ENCODE data around the gene CLPTM1. TPM values are rescaled to one million over a fixed set of nuclear protein-coding genes. Genes with fewer than 3 reads are reported as not detected.

Gene CLPTM1
- total and polyA plus RNA-seq, 9 of the 15 experiments (the other 6 are each of a cell fraction or from before 2014, with no cell fraction given), result 0.37 to 96.0 (median 27.5) TPM

DNA sequence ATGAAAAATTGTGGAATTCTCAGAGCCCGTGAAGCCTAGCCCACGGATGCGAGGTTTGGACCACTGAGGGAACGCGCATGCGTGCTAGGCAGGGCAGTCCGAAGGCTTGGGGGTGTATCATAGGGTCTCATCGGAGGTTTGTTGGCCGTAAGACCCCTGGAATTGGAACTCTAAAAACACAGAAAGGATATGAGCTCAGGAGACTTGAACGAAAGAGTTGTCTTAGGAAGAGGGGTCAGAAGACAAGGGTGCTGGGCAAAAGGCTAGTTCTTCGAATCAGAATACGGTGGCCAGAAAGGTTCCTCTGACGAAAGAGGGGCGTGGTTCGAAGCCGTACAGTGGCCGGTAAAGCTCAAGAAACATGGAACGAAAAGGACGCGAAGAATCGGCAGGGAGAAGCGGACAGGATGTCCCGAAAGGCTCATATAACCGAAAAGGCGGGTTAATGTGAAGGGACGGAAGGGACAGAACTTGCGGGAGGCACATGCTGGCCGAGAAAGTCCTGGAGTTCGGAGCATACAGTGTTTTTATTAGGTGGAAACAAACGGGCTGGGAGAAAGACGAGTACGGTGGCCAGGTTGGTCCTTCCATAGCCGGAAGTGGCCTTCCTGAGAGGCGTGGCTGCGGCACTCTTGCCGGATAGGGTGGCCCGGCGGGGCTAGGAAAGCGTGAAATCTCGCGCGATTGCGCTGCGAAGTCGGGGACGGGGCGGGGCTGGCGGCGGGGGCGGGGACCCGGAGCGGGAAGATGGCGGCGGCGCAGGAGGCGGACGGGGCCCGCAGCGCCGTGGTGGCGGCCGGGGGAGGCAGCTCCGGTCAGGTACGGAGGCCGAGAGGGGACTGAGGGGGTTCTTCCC, at the start of gene CLPTM1 (continued):
- TF ChIP-seq, protein P1, sequence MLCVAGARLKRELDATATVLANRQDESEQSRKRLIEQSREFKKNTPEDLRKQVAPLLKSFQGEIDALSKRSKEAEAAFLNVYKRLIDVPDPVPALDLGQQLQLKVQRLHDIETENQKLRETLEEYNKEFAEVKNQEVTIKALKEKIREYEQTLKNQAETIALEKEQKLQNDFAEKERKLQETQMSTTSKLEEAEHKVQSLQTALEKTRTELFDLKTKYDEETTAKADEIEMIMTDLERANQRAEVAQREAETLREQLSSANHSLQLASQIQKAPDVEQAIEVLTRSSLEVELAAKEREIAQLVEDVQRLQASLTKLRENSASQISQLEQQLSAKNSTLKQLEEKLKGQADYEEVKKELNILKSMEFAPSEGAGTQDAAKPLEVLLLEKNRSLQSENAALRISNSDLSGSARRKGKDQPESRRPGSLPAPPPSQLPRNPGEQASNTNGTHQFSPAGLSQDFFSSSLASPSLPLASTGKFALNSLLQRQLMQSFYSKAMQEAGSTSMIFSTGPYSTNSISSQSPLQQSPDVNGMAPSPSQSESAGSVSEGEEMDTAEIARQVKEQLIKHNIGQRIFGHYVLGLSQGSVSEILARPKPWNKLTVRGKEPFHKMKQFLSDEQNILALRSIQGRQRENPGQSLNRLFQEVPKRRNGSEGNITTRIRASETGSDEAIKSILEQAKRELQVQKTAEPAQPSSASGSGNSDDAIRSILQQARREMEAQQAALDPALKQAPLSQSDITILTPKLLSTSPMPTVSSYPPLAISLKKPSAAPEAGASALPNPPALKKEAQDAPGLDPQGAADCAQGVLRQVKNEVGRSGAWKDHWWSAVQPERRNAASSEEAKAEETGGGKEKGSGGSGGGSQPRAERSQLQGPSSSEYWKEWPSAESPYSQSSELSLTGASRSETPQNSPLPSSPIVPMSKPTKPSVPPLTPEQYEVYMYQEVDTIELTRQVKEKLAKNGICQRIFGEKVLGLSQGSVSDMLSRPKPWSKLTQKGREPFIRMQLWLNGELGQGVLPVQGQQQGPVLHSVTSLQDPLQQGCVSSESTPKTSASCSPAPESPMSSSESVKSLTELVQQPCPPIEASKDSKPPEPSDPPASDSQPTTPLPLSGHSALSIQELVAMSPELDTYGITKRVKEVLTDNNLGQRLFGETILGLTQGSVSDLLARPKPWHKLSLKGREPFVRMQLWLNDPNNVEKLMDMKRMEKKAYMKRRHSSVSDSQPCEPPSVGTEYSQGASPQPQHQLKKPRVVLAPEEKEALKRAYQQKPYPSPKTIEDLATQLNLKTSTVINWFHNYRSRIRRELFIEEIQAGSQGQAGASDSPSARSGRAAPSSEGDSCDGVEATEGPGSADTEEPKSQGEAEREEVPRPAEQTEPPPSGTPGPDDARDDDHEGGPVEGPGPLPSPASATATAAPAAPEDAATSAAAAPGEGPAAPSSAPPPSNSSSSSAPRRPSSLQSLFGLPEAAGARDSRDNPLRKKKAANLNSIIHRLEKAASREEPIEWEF (CRISPR knock-in tag; IDR thresholded peaks at IDR 0.05), result no peak
- TF ChIP-seq ILK (tag; IDR thresholded peaks at IDR 0.05; ENCODE audit: borderline replicate concordance, low read depth) (no peak), ZNF12 (CRISPR knock-in tag; IDR thresholded peaks at IDR 0.05) (peak; percentile 26; the same call in 1 of the 2 replicates), LEF1 (IDR thresholded peaks at IDR 0.05) (peak; percentile 84), ELF4 (CRISPR knock-in tag; IDR thresholded peaks at IDR 0.05) (peak; percentile 76; the same call in 1 of the 2 replicates), ILF3 (IDR thresholded peaks at IDR 0.05; ENCODE audit: borderline replicate concordance) (no peak), ZNF224 (CRISPR knock-in tag; IDR thresholded peaks at IDR 0.05) (no peak), KDM2B (CRISPR knock-in tag; IDR thresholded peaks at IDR 0.05) (no peak), HEY1 (CRISPR knock-in tag; IDR thresholded peaks at IDR 0.05; ENCODE audit: borderline replicate concordance) (no peak), TAL1 (IDR thresholded peaks at IDR 0.05) (peak; percentile 21), SREBF1 (IDR thresholded peaks at IDR 0.05; ENCODE audit: borderline replicate concordance, low read depth, low read length) (no peak), ZFP30 (CRISPR knock-in tag; IDR thresholded peaks at IDR 0.05; ENCODE audit: borderline replicate concordance) (no peak), ZNF644 (tag; IDR thresholded peaks at IDR 0.05; ENCODE audit: low read depth) (no peak), ZSCAN32 (CRISPR knock-in tag; IDR thresholded peaks at IDR 0.05) (no peak), SP2 (IDR thresholded peaks at IDR 0.05; ENCODE audit: extremely low read depth, low read depth, low read length, poor library complexity, severe bottlenecking) (no peak)
- TF ChIP-seq, protein P2, sequence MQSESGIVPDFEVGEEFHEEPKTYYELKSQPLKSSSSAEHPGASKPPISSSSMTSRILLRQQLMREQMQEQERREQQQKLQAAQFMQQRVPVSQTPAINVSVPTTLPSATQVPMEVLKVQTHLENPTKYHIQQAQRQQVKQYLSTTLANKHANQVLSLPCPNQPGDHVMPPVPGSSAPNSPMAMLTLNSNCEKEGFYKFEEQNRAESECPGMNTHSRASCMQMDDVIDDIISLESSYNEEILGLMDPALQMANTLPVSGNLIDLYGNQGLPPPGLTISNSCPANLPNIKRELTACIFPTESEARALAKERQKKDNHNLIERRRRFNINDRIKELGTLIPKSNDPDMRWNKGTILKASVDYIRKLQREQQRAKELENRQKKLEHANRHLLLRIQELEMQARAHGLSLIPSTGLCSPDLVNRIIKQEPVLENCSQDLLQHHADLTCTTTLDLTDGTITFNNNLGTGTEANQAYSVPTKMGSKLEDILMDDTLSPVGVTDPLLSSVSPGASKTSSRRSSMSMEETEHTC (IDR thresholded peaks at IDR 0.05), result no peak
- TF ChIP-seq, protein P3, sequence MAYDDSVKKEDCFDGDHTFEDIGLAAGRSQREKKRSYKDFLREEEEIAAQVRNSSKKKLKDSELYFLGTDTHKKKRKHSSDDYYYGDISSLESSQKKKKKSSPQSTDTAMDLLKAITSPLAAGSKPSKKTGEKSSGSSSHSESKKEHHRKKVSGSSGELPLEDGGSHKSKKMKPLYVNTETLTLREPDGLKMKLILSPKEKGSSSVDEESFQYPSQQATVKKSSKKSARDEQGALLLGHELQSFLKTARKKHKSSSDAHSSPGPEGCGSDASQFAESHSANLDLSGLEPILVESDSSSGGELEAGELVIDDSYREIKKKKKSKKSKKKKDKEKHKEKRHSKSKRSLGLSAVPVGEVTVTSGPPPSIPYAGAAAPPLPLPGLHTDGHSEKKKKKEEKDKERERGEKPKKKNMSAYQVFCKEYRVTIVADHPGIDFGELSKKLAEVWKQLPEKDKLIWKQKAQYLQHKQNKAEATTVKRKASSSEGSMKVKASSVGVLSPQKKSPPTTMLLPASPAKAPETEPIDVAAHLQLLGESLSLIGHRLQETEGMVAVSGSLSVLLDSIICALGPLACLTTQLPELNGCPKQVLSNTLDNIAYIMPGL (CRISPR knock-in tag; IDR thresholded peaks at IDR 0.05), result no peak
- TF ChIP-seq, protein P4, sequence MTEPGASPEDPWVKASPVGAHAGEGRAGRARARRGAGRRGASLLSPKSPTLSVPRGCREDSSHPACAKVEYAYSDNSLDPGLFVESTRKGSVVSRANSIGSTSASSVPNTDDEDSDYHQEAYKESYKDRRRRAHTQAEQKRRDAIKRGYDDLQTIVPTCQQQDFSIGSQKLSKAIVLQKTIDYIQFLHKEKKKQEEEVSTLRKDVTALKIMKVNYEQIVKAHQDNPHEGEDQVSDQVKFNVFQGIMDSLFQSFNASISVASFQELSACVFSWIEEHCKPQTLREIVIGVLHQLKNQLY (CRISPR knock-in tag; conservative IDR thresholded peaks at IDR 0.05), result no peak

Measured in K562 (cell line).